Measurements from ENCODE around the gene SCO2. TPM values are rescaled to one million over a fixed set of nuclear protein-coding genes. Genes with fewer than 3 reads are reported as not detected.
A peak's percentile ranks its signal among the peaks of the same experiment; 100 is the strongest.

SCO2 gene
- polyA plus RNA-seq, 3 donors from 2014 or later = 8.3 to 14.8 (median 9.9) TPM

DNA sequence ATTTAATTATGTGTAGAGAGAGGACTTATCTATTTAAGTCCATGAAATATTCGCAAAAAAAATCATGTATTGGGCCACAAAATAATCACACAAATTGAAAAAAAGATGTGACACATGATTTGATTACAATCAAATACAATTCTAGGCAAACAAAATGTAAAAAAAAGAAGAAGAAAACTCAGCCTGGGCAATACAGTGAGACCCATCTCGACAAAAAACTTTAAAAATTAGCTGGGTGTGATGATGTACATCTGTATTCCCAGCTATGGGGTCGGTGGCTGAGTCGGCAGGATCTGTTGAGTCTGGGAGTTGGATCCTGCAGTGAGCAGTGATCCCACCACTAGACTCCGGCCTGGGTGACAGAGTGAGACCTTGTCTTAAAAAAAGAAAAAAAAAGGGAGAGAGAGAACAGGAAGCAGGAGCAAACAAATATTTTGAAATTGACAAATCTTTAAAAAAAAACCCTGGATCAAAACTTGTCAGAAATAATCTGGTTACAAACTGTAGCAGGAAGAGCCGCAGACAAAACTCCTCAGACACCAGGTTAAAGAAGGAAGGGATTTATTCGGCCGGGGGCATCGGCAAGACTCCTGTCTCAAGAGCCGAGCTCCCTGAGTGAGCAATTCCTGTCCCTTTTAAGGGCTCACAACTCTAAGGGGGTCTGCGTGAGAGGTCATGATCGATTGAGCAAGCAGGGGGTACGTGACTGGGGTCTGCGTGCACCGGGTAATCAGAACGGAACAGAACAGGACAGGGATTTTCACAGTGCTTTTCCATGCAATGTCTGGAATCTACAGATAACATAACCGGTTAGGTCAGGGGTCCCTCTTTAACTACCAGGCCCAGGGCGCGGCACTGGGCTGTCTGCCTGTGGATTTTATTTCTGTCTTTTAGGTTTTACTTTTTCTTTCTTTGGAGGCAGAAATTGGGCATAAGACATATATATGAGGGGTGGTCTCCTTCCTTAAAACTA, 7.7 kb upstream of the SCO2 start:
- Mint-ChIP-seq H3K9me3 (peaks cover 0 to 1% (median 0%) of the 10 kb centered on the region in 6 donors), H3K4me3 (peak overlapping the region; percentile 48 to 61 (median 59)), H3K4me1 (peaks cover 10 to 11% of the 10 kb centered on the region in 2 donors), H3K36me3 (no peaks in the 10 kb centered on the region), H3K27ac (peak overlapping the region in 5 of 6 donors; percentile 55 to 91 (median 74)), H3K27me3 (ENCODE audit: low read depth in 3 of 3) (peaks cover 0 to 19% (median 10%) of the 10 kb centered on the region in 3 donors)
- no peak for DNase-seq

DNA sequence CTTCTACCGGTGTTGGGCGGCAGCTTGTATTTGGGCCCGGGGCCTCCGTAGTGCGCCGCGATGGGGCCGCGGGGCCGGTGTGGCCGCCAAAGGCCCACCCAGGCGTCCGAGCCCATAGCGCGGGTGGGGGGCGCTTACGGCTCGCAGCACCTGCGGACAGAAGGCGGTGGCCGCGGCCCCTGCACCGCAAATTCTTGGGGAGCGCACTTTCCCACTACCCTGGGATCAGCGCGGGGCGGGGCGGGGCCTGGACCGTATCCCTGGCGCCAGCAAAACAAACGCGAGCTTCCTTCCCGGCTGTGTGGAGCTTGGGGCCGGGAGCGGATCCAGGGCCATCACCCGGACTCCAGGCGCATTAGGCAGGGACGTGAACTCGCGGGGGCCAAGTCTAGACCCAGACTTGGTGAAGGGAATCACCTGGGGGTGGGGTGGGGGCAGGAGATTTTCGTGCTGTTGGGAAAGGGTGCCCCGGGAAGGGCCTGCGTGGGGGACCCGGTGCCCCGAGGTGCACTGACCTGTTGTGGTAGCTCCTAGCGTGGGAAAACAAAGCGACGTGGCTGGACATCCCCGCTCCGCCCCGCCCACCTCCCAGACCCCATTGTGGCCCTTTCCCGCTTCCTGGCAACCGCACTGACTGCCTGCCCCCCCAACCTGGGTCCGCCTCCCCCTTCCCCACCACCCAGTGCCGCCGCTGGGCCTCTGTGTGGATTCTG, 6.7 kb upstream of the SCO2 start:
- H3K9me3 Mint-ChIP-seq = peaks cover 0 to 1% (median 0%) of the 10 kb centered on the region in 6 donors
- no peak for DNase-seq
- peaks cover 0 to 19% (median 10%) of the 10 kb centered on the region in 3 donors for H3K27me3 Mint-ChIP-seq (ENCODE audit: low read depth in 3 of 3)
- peak overlapping the region; percentile 83 to 92 (median 89) for H3K4me3 Mint-ChIP-seq
- peaks cover 15 to 19% of the 10 kb centered on the region in 2 donors for H3K4me1 Mint-ChIP-seq
- H3K27ac Mint-ChIP-seq = peak overlapping the region in 5 of 6 donors; percentile 26 to 91 (median 53)
- no peaks in the 10 kb centered on the region for H3K36me3 Mint-ChIP-seq

DNA sequence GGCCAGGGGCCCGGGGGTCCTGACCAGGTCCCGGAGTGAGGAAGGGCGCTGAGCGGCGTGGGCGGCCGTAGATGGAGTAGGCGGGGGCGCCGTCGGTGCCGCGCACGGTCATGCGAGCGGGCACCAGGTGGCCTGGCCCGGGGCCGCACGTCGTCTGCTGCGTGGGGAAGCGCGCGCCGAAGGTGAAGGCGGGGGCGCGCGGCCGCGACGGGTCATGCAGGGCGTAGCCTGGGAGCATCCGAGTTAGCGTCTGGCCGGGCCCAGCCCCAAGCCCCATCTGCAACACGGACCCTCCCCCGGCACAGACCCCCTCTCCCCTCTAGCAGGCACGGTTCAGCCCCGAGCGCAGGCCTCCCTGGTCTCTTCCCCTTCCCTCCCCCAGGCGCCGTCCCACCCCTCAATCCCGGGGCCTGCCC, 6.2 kb upstream of the SCO2 start:
- Mint-ChIP-seq H3K36me3 (no peaks in the 10 kb centered on the region), H3K27ac (peak overlapping the region; percentile 89 to 97 (median 92)), H3K9me3 (peaks cover 0 to 1% (median 0%) of the 10 kb centered on the region in 6 donors), H3K27me3 (ENCODE audit: low read depth in 3 of 3) (peaks cover 0 to 19% (median 10%) of the 10 kb centered on the region in 3 donors), H3K4me3 (peak overlapping the region; percentile 83 to 92 (median 89)), H3K4me1 (peaks cover 19 to 24% of the 10 kb centered on the region in 2 donors)
- DNase-seq = peak; percentile 50 to 62 (median 60)

DNA sequence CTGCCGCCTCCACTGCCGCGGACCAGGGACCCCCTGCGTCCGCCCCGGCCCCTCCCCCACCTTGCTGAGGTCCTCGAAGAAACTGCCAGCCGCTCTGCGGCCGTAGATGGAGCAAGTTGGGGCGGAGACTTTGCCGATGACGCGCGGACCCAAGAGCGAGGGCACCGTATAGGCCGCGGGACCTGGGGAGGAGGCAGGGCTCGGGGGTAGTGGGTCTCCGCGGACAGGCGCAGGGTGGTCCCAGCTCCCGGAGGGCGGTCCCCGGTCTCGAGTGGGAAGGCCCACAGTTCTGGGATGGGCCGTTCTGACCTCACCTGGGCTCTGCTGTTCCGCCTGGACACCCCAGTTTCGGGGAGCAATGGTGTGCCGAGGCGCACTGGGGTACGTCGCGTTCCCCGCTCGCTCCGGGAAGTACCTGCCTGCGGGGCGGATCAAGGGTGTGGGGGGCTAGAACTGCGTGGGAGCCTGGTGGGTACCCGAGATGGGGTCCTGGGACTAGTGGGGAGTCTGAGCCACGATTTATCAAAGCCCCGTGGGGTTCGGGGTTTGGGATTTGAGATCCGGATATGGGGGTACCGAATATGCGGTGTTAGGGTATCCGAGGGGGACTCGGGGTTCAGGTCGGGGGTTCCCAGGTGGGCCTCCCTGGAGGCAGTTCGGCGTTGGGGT, 5.6 kb upstream of the SCO2 start:
- H3K4me1 Mint-ChIP-seq = peaks cover 19 to 25% of the 10 kb centered on the region in 2 donors
- H3K4me3 Mint-ChIP-seq = peak overlapping the region; percentile 83 to 92 (median 89)
- DNase-seq = peak; percentile 75 to 81 (median 81)
- H3K36me3 Mint-ChIP-seq = no peaks in the 10 kb centered on the region
- peaks cover 0 to 19% (median 10%) of the 10 kb centered on the region in 3 donors for H3K27me3 Mint-ChIP-seq (ENCODE audit: low read depth in 3 of 3)
- H3K27ac Mint-ChIP-seq = peak overlapping the region; percentile 89 to 97 (median 92)
- peaks cover 0 to 1% (median 0%) of the 10 kb centered on the region in 6 donors for H3K9me3 Mint-ChIP-seq

DNA sequence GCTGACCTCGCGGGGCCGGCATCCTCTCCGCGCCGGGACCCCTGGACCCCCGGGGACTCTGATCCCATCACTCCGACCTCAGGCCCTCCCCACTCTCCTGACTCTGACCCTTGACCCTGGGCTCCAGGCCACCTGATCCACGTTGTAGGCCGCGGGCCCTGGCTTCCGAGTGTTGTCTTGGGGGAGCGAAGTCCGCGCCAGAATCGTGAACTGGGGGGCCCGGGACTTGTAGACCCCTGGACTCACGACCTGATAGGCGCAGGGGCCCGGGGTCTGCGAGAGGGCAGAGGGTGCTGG, 5.1 kb upstream of the SCO2 start:
- Mint-ChIP-seq H3K36me3 (no peaks in the 10 kb centered on the region), H3K9me3 (peaks cover 0 to 1% (median 0%) of the 10 kb centered on the region in 6 donors), H3K4me1 (peaks cover 19 to 25% of the 10 kb centered on the region in 2 donors), H3K27ac (peak overlapping the region; percentile 72 to 97 (median 92)), H3K4me3 (peak overlapping the region; percentile 83 to 92 (median 89)), H3K27me3 (ENCODE audit: low read depth in 3 of 3) (peaks cover 0 to 20% (median 11%) of the 10 kb centered on the region in 3 donors)
- no peak for DNase-seq

DNA sequence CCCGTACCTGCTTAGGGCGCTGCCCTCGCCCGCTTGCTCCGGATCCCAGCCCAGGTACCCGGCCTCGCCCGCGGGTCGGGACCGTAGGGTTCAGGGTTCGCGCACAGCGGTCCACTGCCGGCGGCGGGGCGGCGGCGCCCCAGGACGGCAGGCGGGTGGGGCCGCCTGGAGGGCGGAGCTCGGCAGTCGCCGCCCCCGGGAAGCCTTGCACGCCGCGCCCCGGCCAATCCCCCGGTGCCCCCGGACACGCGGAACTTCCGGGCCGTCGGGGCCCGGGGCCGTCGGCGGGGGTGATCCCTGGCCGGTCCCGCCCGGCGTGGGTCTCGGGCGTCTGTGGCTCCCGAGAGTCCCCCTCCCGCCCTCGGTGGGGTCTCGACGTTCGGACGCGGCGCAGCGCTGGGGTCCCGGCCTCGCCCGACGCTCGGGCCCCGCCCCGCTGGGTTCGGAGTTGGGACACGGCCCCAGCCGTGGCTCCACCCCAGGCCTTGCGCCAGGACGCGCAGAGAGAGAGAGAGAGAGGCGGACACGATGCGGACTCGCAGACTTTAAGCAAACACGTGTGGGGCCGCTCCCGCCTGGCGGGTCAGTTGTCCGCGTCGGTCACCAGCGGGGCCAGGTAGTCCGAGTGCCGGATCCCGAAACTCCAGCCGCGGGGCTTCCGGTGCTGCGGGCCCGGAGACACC, 4.6 kb upstream of the SCO2 start, which contains the start of gene TYMP:
Gene TYMP (minus strand): TSS at position 116 of the 683 bp plus-strand sequence. CDS start 303 bp downstream, outside the sequence.
- peak; percentile 65 to 72 (median 70) for DNase-seq
- Mint-ChIP-seq H3K36me3 (no peaks in the 10 kb centered on the region), H3K4me1 (peaks cover 19 to 25% of the 10 kb centered on the region in 2 donors), H3K27ac (peak within 1 kb of the TSS; percentile 89 to 97 (median 92)), H3K9me3 (peaks cover 0 to 1% (median 0%) of the 10 kb centered on the region in 6 donors), H3K27me3 (ENCODE audit: low read depth in 3 of 3) (peaks cover 0 to 24% (median 14%) of the 10 kb centered on the region in 3 donors), H3K4me3 (peak within 1 kb of the TSS; percentile 83 to 92 (median 89))

DNA sequence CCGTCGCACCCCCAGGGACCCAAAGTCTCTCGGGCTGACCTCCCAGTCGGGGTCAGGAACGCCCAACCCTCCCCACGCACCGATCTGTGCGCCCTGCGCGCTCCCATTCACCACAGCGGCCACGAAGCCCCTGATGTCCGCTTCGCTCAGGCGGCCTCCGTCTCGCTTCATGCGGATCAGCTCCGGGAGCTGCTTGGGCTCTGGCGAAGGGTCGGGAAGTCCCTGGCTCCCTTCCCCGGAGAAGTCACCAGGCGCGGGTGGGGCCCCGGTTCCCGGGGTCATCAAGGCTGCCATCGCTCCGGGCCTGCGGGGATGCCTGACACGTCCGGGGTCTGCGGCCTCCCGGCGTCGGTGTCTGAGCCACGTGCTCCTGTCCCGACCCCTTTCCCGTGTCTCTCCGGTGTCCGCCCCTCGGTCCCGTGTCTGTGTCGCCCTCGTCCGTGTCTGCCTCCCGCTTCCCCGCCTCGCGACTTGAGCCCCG, 4.1 kb upstream of the SCO2 start:
- H3K4me3 Mint-ChIP-seq = peak overlapping the region in 4 of 5 donors; percentile 13 to 60 (median 44)
- H3K4me1 Mint-ChIP-seq = peaks cover 24 to 30% of the 10 kb centered on the region in 2 donors
- H3K36me3 Mint-ChIP-seq = no peaks in the 10 kb centered on the region
- peaks cover 4 to 28% (median 15%) of the 10 kb centered on the region in 3 donors for H3K27me3 Mint-ChIP-seq (ENCODE audit: low read depth in 3 of 3)
- H3K9me3 Mint-ChIP-seq = peaks cover 0 to 1% (median 0%) of the 10 kb centered on the region in 6 donors
- DNase-seq = no peak
- H3K27ac Mint-ChIP-seq = peak overlapping the region in 1 of 6 donors; percentile 64

DNA sequence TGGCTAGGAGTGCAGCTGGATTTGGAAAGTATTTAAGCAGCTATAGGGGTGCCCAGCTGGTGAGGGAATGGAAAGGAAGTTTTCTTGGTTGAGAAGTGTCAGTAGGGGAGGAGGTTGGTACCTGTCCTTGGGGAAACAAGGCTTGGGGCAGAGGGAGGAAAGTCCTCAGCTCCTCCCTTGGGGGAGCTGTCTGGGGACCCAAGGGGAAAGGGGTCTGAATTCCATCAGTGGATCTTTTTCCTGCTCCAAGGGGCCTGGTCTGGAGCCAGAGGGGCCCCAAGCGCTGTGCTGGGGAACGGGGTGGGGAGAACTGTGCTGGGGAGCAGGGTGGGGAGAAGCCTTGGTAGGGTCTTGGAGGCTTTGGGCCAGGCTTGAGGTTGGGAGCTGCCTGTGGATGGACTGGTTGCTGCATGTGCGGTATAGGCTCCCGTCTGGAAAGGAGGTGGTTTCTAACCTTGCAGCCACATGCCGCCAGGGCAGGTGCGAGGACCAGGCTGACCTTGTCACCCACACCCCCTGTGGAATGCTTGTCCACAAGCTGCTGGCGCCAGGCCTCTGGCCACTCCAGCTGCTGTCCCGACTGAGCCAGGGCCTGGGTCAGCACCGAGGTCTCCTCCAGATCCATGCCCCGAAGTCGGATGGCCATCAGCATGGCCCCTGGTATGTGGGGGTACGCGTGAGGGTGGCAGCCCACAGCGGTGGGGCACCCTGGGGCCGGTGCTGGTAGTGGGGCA, 3.5 kb upstream of the SCO2 start:
- peak overlapping the region; percentile 79 to 89 (median 84) for H3K27ac Mint-ChIP-seq
- DNase-seq = no peak
- peaks cover 6 to 29% (median 16%) of the 10 kb centered on the region in 3 donors for H3K27me3 Mint-ChIP-seq (ENCODE audit: low read depth in 3 of 3)
- H3K36me3 Mint-ChIP-seq = no peaks in the 10 kb centered on the region
- peak overlapping the region; percentile 33 to 80 (median 71) for H3K4me3 Mint-ChIP-seq
- H3K9me3 Mint-ChIP-seq = peaks cover 0 to 1% (median 0%) of the 10 kb centered on the region in 6 donors
- peaks cover 27 to 32% of the 10 kb centered on the region in 2 donors for H3K4me1 Mint-ChIP-seq

DNA sequence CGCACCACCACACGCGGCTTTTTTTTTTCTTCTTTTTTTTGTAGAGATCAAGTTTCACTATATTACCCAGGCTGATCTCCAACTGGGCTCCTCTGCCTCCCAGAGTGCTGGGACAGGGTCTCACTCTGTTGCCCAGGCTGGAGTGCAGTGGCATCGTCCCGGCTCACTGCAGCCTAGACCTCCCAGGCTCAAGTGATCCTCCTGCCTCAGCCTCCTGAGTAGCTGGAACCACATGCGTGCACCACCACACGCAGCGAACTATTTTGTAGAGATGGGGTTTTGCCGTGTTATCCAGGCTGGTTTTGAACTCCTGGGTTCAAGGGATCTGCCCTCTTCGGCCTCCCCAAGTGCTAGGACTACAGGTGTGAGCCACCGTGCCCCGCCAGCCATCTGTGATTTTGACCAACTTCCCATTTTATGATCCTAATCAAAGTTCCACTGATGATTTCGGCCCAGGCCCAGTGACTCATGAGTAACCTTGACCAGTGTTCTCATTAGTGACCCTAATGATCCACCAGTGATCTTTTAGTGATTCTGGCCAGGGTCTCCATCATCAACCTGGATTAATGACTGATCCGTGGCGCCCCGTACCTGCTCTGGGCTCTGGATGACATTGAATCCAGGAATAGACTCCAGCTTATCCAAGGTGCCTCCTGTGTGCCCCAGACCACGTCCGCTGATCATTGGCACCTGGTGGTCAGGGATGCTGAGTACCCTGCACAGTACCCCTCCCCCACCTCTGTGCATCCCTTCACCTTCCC, 2.7 kb upstream of the SCO2 start:
- no peaks in the 10 kb centered on the region for H3K36me3 Mint-ChIP-seq
- H3K9me3 Mint-ChIP-seq = peaks cover 0 to 1% (median 0%) of the 10 kb centered on the region in 6 donors
- H3K27ac Mint-ChIP-seq = peak overlapping the region; percentile 79 to 95 (median 84)
- H3K4me1 Mint-ChIP-seq = peaks cover 27 to 32% of the 10 kb centered on the region in 2 donors
- H3K4me3 Mint-ChIP-seq = peak overlapping the region; percentile 71 to 80 (median 76)
- no peak for DNase-seq
- peaks cover 9 to 26% (median 13%) of the 10 kb centered on the region in 3 donors for H3K27me3 Mint-ChIP-seq (ENCODE audit: low read depth in 3 of 3)

DNA sequence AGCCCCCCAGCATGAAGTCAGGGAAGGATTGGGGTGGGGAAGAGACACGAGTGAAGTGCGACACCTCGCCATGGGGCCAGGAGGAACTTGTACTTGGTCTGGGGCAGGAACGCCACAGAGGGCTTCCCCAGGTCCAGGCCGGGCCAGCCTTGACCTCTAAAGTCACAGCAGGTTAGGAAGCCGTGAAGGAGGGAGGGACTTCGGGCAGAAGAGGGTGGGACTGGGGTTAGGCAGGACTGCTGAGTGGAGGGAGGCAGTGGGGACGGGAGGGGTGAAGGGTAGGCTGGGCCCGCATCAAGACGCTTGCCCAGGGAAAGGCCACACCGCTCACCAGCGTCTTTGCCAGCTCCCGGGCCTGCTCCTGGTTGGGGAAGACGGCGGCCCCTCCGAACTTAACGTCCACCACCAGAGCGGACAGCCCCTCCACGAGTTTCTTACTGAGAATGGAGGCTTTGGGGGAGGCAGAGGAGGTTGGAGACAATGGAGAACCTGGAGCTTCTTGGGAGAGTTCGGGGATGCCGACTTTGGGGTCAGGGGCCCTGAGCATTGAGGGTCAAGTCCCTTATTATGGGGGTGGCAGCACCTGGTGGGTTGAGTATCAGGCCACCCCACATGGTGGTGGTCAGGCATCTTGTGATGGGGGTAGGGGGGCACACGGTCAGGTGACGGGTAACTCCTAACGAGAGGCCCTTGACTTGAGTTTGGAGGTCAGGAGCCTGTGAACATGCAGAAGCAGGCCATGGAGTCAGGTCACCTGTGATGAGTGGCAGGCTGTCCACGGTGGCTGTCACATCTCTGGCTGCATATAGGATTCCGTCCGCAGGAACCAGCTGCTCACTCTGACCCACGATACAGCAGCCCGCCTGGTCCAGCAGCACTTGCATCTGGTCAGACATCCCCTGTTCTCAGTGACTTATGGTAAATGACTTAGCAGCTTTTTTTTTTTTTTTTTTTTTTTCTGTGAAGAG, 1.7 kb upstream of the SCO2 start:
- no peak for DNase-seq
- H3K27me3 Mint-ChIP-seq (ENCODE audit: low read depth in 3 of 3) = peaks cover 9 to 24% (median 13%) of the 10 kb centered on the region in 3 donors
- H3K9me3 Mint-ChIP-seq = no peaks in the 10 kb centered on the region
- H3K27ac Mint-ChIP-seq = peak overlapping the region; percentile 75 to 95 (median 84)
- H3K4me3 Mint-ChIP-seq = peak overlapping the region; percentile 71 to 80 (median 76)
- H3K4me1 Mint-ChIP-seq = peaks cover 27 to 30% of the 10 kb centered on the region in 2 donors
- no peaks in the 10 kb centered on the region for H3K36me3 Mint-ChIP-seq

All from immature natural killer cell (primary cell).